GM23338 (cell line): Measurements from ENCODE around the gene SYMPK. TPM values are rescaled to one million over a fixed set of nuclear protein-coding genes. Genes with fewer than 3 reads are reported as not detected.

Experiments
- ATAC-seq: fragments of 200-7000 bp; cut with Tn5 transposase; 3 replicates; pipeline ENCODE4 v1.9.1; 2020
- DNase-seq: peaks from one replicate; pipeline ENCODE4 v3.0.0-alpha.2; 2015; ENCODE audit warnings: low spot score
- H2AFZ ChIP-seq: fragments of 200-600 bp; sonication (generic); 2 replicates; pipeline ENCODE4 v1.8.0; 2016; ENCODE audit warnings: antibody characterized with exemption, mild to moderate bottlenecking, moderate library complexity
- H3F3A ChIP-seq: fragments of 200-600 bp; sonication (generic); replicated peaks from 2 replicates; pipeline ENCODE4 v1.8.0; 2017; ENCODE audit warnings: antibody characterized with exemption, mixed run types, low read depth
- H3K27ac ChIP-seq: fragments of 200-600 bp; sonication (generic); 2 replicates; pipeline ENCODE4 v1.6.1; 2016; ENCODE audit warnings: low read depth
- H3K27me3 ChIP-seq: fragments of 200-600 bp; sonication (generic); 2 replicates; pipeline ENCODE4 v1.8.0; 2016; ENCODE audit warnings: mild to moderate bottlenecking, mixed run types, moderate library complexity; ENCODE audit not compliant: insufficient read depth
- H3K36me3 ChIP-seq: fragments of 200-600 bp; sonication (generic); 2 replicates; pipeline ENCODE4 v1.8.0; 2016; ENCODE audit warnings: mild to moderate bottlenecking; ENCODE audit not compliant: insufficient read depth
- H3K4me1 ChIP-seq: fragments of 200-600 bp; sonication (generic); 2 replicates; pipeline ENCODE4 v1.8.0; 2016; ENCODE audit warnings: mild to moderate bottlenecking, moderate library complexity; ENCODE audit not compliant: insufficient read depth
- H3K4me2 ChIP-seq: fragments of 200-600 bp; sonication (generic); 2 replicates; pipeline ENCODE4 v1.7.1; 2017; ENCODE audit warnings: mixed run types
- H3K4me3 ChIP-seq: fragments of 200-600 bp; sonication (generic); 2 replicates; pipeline ENCODE4 v1.6.1; 2016; ENCODE audit warnings: mixed run types
- H3K79me2 ChIP-seq: fragments of 200-600 bp; sonication (generic); replicated peaks from 2 replicates; pipeline ENCODE4 v1.8.0; 2017; ENCODE audit warnings: mild to moderate bottlenecking; ENCODE audit not compliant: insufficient read depth
- H3K9me2 ChIP-seq: fragments of 200-600 bp; sonication (generic); 2 replicates; pipeline ENCODE4 v1.8.0; 2017; ENCODE audit not compliant: insufficient read depth
- H4K20me1 ChIP-seq: fragments of 200-600 bp; sonication (generic); replicated peaks from 2 replicates; pipeline ENCODE4 v1.8.0; 2017; ENCODE audit warnings: mild to moderate bottlenecking; ENCODE audit not compliant: insufficient read depth
- H3K27ac Mint-ChIP-seq: 2 replicates; pipeline ENCODE4 v1.8.0; 2020; ENCODE audit warnings: inconsistent platforms, mild to moderate bottlenecking, moderate library complexity, mixed read lengths
- H3K27me3 Mint-ChIP-seq: 3 replicates; pipeline ENCODE4 v1.8.0; 2022; ENCODE audit warnings: low read depth, mild to moderate bottlenecking, moderate library complexity, mixed read lengths, inconsistent platforms; ENCODE audit not compliant: insufficient read depth, poor library complexity
- H3K36me3 Mint-ChIP-seq: 3 replicates; pipeline ENCODE4 v1.8.0; 2021; ENCODE audit warnings: low read depth, mild to moderate bottlenecking, inconsistent platforms, moderate library complexity, mixed read lengths
- H3K4me1 Mint-ChIP-seq: 3 replicates; pipeline ENCODE4 v1.8.0; 2020; ENCODE audit warnings: mild to moderate bottlenecking, inconsistent platforms, mixed read lengths
- H3K4me3 Mint-ChIP-seq: 3 replicates; pipeline ENCODE4 v1.8.0; 2021; ENCODE audit warnings: moderate library complexity, mild to moderate bottlenecking, inconsistent platforms, mixed read lengths
- H3K9me3 Mint-ChIP-seq: 3 replicates; pipeline ENCODE4 v1.8.0; 2020; ENCODE audit warnings: moderate library complexity, mild to moderate bottlenecking, inconsistent platforms, mixed read lengths
- CREB1 ChIP-seq: fragments of 250-450 bp; sonication (Bioruptor Pico); IDR thresholded peaks from 2 replicates; pipeline ENCODE4 v1.5.0; 2020; ENCODE audit warnings: low read depth, mild to moderate bottlenecking, moderate library complexity
- CTCF ChIP-seq, 2 experiments: fragments of 200-600 bp in 1 of 2; sonication (generic) in 1 of 2; conservative IDR thresholded peaks; 2 replicates each; pipeline versions ENCODE4 v1.5.1 to v1.6.1; 2016 to 2017; ENCODE audit warnings: antibody characterized with exemption in 2 of 2, low read depth in 2 of 2, mild to moderate bottlenecking in 2 of 2, moderate library complexity in 1 of 2
- EZH2 ChIP-seq: fragments of 200-600 bp; sonication (generic); IDR thresholded peaks from one replicate; pipeline ENCODE4 v1.8.0; 2017; ENCODE audit warnings: antibody characterized with exemption, mild to moderate bottlenecking, low read depth; ENCODE audit not compliant: unreplicated experiment
- EZH2phosphoT487 ChIP-seq: fragments of 200-600 bp; sonication (generic); IDR thresholded peaks from one replicate; pipeline ENCODE4 v1.8.1; 2018; ENCODE audit warnings: antibody characterized with exemption; ENCODE audit not compliant: unreplicated experiment
- POLR2AphosphoS5 ChIP-seq: IDR thresholded peaks from 2 replicates; pipeline ENCODE4 v1.6.1; 2016; ENCODE audit warnings: antibody characterized with exemption, low read depth
- REST ChIP-seq: IDR thresholded peaks from one replicate; pipeline ENCODE4 v1.6.1; 2018; ENCODE audit warnings: antibody characterized with exemption; ENCODE audit not compliant: unreplicated experiment
- ZNF114 ChIP-seq: fragments of 250-450 bp; sonication (Bioruptor Pico); IDR thresholded peaks from 2 replicates; pipeline ENCODE4 v1.5.0; 2020; ENCODE audit warnings: mild to moderate bottlenecking, moderate library complexity
- ZNF331 ChIP-seq: fragments of 250-450 bp; sonication (Bioruptor Pico); IDR thresholded peaks from 2 replicates; pipeline ENCODE4 v1.5.0; 2020; ENCODE audit warnings: low read depth, mild to moderate bottlenecking, moderate library complexity
- polyA plus RNA-seq: library from polyadenylated mRNA; unstranded; fragments of >200 nt; fragmentation: Nextera tagmentation; extraction: Ambion mirVana; gene quantifications from 2 replicates; pipeline ENCODE4 v1.2.1, GENCODE V29; 2016
- total RNA-seq: library from RNA; depleted of rRNA; stranded (reverse); fragments of >200 nt; shearing (Covaris generic); gene quantifications from 2 replicates; pipeline ENCODE4 v1.2.3, GENCODE V29; 2014

SYMPK gene
- total and polyA plus RNA-seq, 2 experiments from 2014 or later = 36.8 to 82.1 TPM

GRCh38 chr19:45864629-45865082, 1.7 kb upstream of the SYMPK start:
- peaks cover 29% of the 10 kb centered on the region for H3K4me1 ChIP-seq
- Mint-ChIP-seq H3K4me3 (peak overlapping the region; percentile 95), H3K9me3 (no peaks in the 10 kb centered on the region), H3K27me3 (peaks cover 30% of the 10 kb centered on the region), H3K36me3 (peaks cover 14% of the 10 kb centered on the region), H3K4me1 (peaks cover 36% of the 10 kb centered on the region), H3K27ac (peak overlapping the region; percentile 92)
- TF ChIP-seq CREB1 = no peak
- TF ChIP-seq REST = no peak
- peak overlapping the region; percentile 63 for H3K4me3 ChIP-seq
- ATAC-seq = no peak
- no peak for DNase-seq
- peaks cover 74% of the 10 kb centered on the region for H3K79me2 ChIP-seq
- H3K36me3 ChIP-seq = 0 out of 2 replicates have a peak, but pooled peaks cover under 1% of the 10 kb centered on the region
- 0 out of 2 replicates have a peak, but pooled peaks cover 3% of the 10 kb centered on the region for H3F3A ChIP-seq
- H3K27ac ChIP-seq = 0 out of 2 replicates have a peak overlapping the region, but pooled peaks have one; percentile 80
- no peaks in the 10 kb centered on the region for H3K9me2 ChIP-seq
- peaks cover 13% of the 10 kb centered on the region; the same call in 1 of the 2 replicates for H4K20me1 ChIP-seq
- H3K27me3 ChIP-seq = no peaks in the 10 kb centered on the region
- peak overlapping the region; percentile 96 for H3K4me2 ChIP-seq
- peak overlapping the region; percentile 80 for H2AFZ ChIP-seq

- H3K9me2 ChIP-seq = no peaks in the 10 kb centered on the region
- 0 out of 2 replicates have a peak within 1 kb of the TSS, but pooled peaks have one; percentile 80 for H3K27ac ChIP-seq
- H2AFZ ChIP-seq = peak within 1 kb of the TSS; percentile 81
- Mint-ChIP-seq H3K36me3 (peaks cover 18% of the 10 kb centered on the region), H3K27ac (peak within 1 kb of the TSS; percentile 92), H3K4me3 (peak within 1 kb of the TSS; percentile 95), H3K9me3 (no peaks in the 10 kb centered on the region), H3K27me3 (peaks cover 30% of the 10 kb centered on the region), H3K4me1 (peaks cover 36% of the 10 kb centered on the region)
- H3F3A ChIP-seq = 0 out of 2 replicates have a peak, but pooled peaks cover 9% of the 10 kb centered on the region
- DNase-seq (peak; percentile 84), ATAC-seq (peak; percentile 66)
- TF ChIP-seq ZNF114 (CRISPR knock-in tag) (no peak), ZNF331 (CRISPR knock-in tag) (no peak), POLR2AphosphoS5 (peak; percentile 34; the same call in 1 of the 2 replicates), CTCF (conservative IDR thresholded peaks at IDR 0.05; ENCODE audit: low read depth in 2 of 2) (peak; percentile 62 to 82), EZH2phosphoT487 (no peak), REST (no peak), EZH2 (no peak), CREB1 (0 out of 2 replicates have a peak, but pooled peaks have one; percentile 8)
- H3K4me1 ChIP-seq = peaks cover 29% of the 10 kb centered on the region
- peak within 1 kb of the TSS; percentile 63 for H3K4me3 ChIP-seq
- H3K4me2 ChIP-seq = peak within 1 kb of the TSS; percentile 96
- H4K20me1 ChIP-seq = peaks cover 13% of the 10 kb centered on the region; the same call in 1 of the 2 replicates
- H3K79me2 ChIP-seq = peaks cover 76% of the 10 kb centered on the region
- H3K36me3 ChIP-seq = peaks cover 7% of the 10 kb centered on the region; the same call in 1 of the 2 replicates
- H3K27me3 ChIP-seq = no peaks in the 10 kb centered on the region
These were observed 1.1 kb upstream of the SYMPK start, which contains the start of gene FOXA3 for GRCh38 chr19:45863840-45864628. TSS of gene FOXA3 (plus strand) at chr19:45864326. CDS start at chr19:45864457, 131 bp downstream.
